Thymus (tissue), 11 donors: Measurements from ENCODE around the gene CDK8. TPM values are rescaled to one million over a fixed set of nuclear protein-coding genes. Genes with fewer than 3 reads are reported as not detected.
"Not testable (repeated sequence)": the region's sequence is repeated elsewhere in the genome, so short reads cannot be mapped to it uniquely, and the experiment has no call there.

Source experiments
- DNase-seq, 9 donors: peaks; one replicate each; pipeline ENCODE4 v3.0.0-alpha.2; 2013; ENCODE audit warnings: low spot score in 9 of 9, low read depth in 6 of 9, missing footprints in 1 of 9
- H3K27ac ChIP-seq, 2 donors: one replicate each; pipeline ENCODE4 v1.5.1; 2013; ENCODE audit warnings: control low read depth in 1 of 2, low read depth in 1 of 2, low read length in 1 of 2, mild to moderate bottlenecking in 1 of 2, moderate library complexity in 1 of 2
- H3K27me3 ChIP-seq, 2 donors: one replicate each; pipeline ENCODE4 v1.5.1; 2013; ENCODE audit warnings: low read length in 1 of 2; ENCODE audit not compliant: control insufficient read depth in 2 of 2, insufficient read depth in 1 of 2
- H3K36me3 ChIP-seq, 2 donors: one replicate each; pipeline ENCODE4 v1.5.1; 2013; ENCODE audit warnings: low read length in 1 of 2, mild to moderate bottlenecking in 1 of 2, moderate library complexity in 1 of 2; ENCODE audit not compliant: control insufficient read depth in 2 of 2, insufficient read depth in 2 of 2
- H3K4me1 ChIP-seq, 2 donors: one replicate each; pipeline ENCODE4 v1.5.1; 2013; ENCODE audit warnings: low read length in 2 of 2; ENCODE audit not compliant: control insufficient read depth in 2 of 2, insufficient read depth in 2 of 2
- H3K4me3 ChIP-seq, 2 donors: one replicate each; pipeline ENCODE4 v1.5.1; 2013; ENCODE audit warnings: low read length in 2 of 2, control low read depth in 1 of 2, mild to moderate bottlenecking in 1 of 2
- H3K9me3 ChIP-seq, 2 donors: one replicate each; pipeline ENCODE4 v1.5.1; 2013; ENCODE audit warnings: low read length in 1 of 2, mild to moderate bottlenecking in 1 of 2; ENCODE audit not compliant: control insufficient read depth in 2 of 2, insufficient read depth in 1 of 2
- WGBS: extraction: QIAGEN DNeasy Blood & Tissue Kit; methylation state at CpG from one replicate; pipeline ENCODE4 v1.1.7; 2013; 5-methylcytosine and 5-hydroxymethylcytosine counted together
- polyA plus RNA-seq: library from polyadenylated mRNA; stranded (reverse); fragments of 200-250 nt; gene quantifications from one replicate; pipeline ENCODE4 v1.2.3, GENCODE V29; 2013
- total RNA-seq: library from RNA; stranded (reverse); fragments of 120-200 nt; gene quantifications from one replicate; pipeline ENCODE4 v1.2.4, GENCODE V29; 2013
- donor health status: healthy.

CDK8 gene
- total and polyA plus RNA-seq, 2 donors, result 12.0 to 23.8 TPM

- no peaks in the 10 kb centered on the region for H3K9me3 ChIP-seq
- no peak overlapping the region for H3K4me3 ChIP-seq
- peaks cover 6 to 8% of the 10 kb centered on the region in 2 donors for H3K4me1 ChIP-seq
- H3K36me3 ChIP-seq, result no peaks in the 10 kb centered on the region
- no peak overlapping the region for H3K27ac ChIP-seq
- no peak for DNase-seq
- WGBS, result 80% methylated on average over 2 of the region's 2 CpGs
- H3K27me3 ChIP-seq, result no peaks in the 10 kb centered on the region
These were observed 3.1 kb downstream of the CDK8 start for GRCh38 chr13:26257049-26257448.

- H3K27me3 ChIP-seq, result no peaks in the 10 kb centered on the region
- 96% methylated on average over 3 of the region's 3 CpGs for WGBS
- DNase-seq, result no peak
- no peak overlapping the region for H3K27ac ChIP-seq
- H3K9me3 ChIP-seq, result no peaks in the 10 kb centered on the region
- H3K36me3 ChIP-seq, result no peaks in the 10 kb centered on the region
- peaks cover 5 to 6% of the 10 kb centered on the region in 2 donors for H3K4me1 ChIP-seq
- no peak overlapping the region for H3K4me3 ChIP-seq
These were observed 5.7 kb downstream of the CDK8 start for GRCh38 chr13:26259634-26260033.

- Histone ChIP-seq H3K4me3 (no peak overlapping the region), H3K27me3 (no peaks in the 10 kb centered on the region), H3K27ac (no peak overlapping the region), H3K36me3 (no peaks in the 10 kb centered on the region), H3K4me1 (no peaks in the 10 kb centered on the region), H3K9me3 (no peaks in the 10 kb centered on the region)
- 99% methylated on average over 2 of the region's 2 CpGs for WGBS
- DNase-seq, result no peak
These were observed 8.2 kb downstream of the CDK8 start for GRCh38 chr13:26262156-26262555.

GRCh38 chr13:26266311-26266710 is 12.4 kb downstream of the CDK8 start:
- WGBS, result 94% methylated on average over 3 of the region's 3 CpGs
- DNase-seq, result no peak
- H3K9me3 ChIP-seq, result no peaks in the 10 kb centered on the region
- H3K4me1 ChIP-seq, result no peaks in the 10 kb centered on the region
- no peak overlapping the region for H3K27ac ChIP-seq
- H3K27me3 ChIP-seq, result no peaks in the 10 kb centered on the region
- H3K36me3 ChIP-seq, result no peaks in the 10 kb centered on the region
- H3K4me3 ChIP-seq, result no peak overlapping the region

GRCh38 chr13:26270707-26271106 is 16.8 kb downstream of the CDK8 start:
- H3K9me3 ChIP-seq, result no peaks in the 10 kb centered on the region
- WGBS, result 97% methylated on average over 3 of the region's 3 CpGs
- H3K27ac ChIP-seq, result no peak overlapping the region
- no peaks in the 10 kb centered on the region for H3K36me3 ChIP-seq
- no peak overlapping the region for H3K4me3 ChIP-seq
- no peak for DNase-seq
- H3K27me3 ChIP-seq, result no peaks in the 10 kb centered on the region
- H3K4me1 ChIP-seq, result no peaks in the 10 kb centered on the region

GRCh38 chr13:26272621-26273020 is 18.7 kb downstream of the CDK8 start:
- DNase-seq, result no peak
- WGBS, result 96% methylated on average over 3 of the region's 3 CpGs
- Histone ChIP-seq H3K27ac (no peak overlapping the region), H3K36me3 (no peaks in the 10 kb centered on the region), H3K4me3 (no peak overlapping the region), H3K9me3 (no peaks in the 10 kb centered on the region), H3K4me1 (no peaks in the 10 kb centered on the region), H3K27me3 (no peaks in the 10 kb centered on the region)

GRCh38 chr13:26280295-26280694 is 26.4 kb downstream of the CDK8 start:
- DNase-seq, result no peak
- Histone ChIP-seq H3K4me1 (no peaks in the 10 kb centered on the region), H3K27me3 (no peaks in the 10 kb centered on the region), H3K36me3 (peaks cover 7% of the 10 kb centered on the region in 2 donors), H3K27ac (no peak overlapping the region), H3K4me3 (no peak overlapping the region), H3K9me3 (no peaks in the 10 kb centered on the region)
- WGBS, result over 99% methylated on average over 2 of the region's 2 CpGs

GRCh38 chr13:26280822-26281221 is 26.9 kb downstream of the CDK8 start:
- peaks cover 7% of the 10 kb centered on the region in 2 donors for H3K36me3 ChIP-seq
- 88% methylated on average over 1 of the region's 1 CpG for WGBS
- no peak overlapping the region for H3K27ac ChIP-seq
- H3K4me1 ChIP-seq, result no peaks in the 10 kb centered on the region
- no peak for DNase-seq
- H3K27me3 ChIP-seq, result no peaks in the 10 kb centered on the region
- H3K4me3 ChIP-seq, result no peak overlapping the region
- no peaks in the 10 kb centered on the region for H3K9me3 ChIP-seq

GRCh38 chr13:26285911-26286310 is 32.0 kb downstream of the CDK8 start:
- H3K36me3 ChIP-seq, H3K27me3 ChIP-seq, H3K4me3 ChIP-seq, DNase-seq, H3K9me3 ChIP-seq, H3K4me1 ChIP-seq, H3K27ac ChIP-seq: not testable (repeated sequence)
- 49% methylated on average over 2 of the region's 2 CpGs for WGBS

- H3K9me3 ChIP-seq, H3K27me3 ChIP-seq, DNase-seq, H3K27ac ChIP-seq, H3K36me3 ChIP-seq, H3K4me3 ChIP-seq, H3K4me1 ChIP-seq: not testable (repeated sequence)
- WGBS, result 95% methylated on average over 7 of the region's 7 CpGs
These were observed 34.9 kb downstream of the CDK8 start for GRCh38 chr13:26288838-26289237.
